Thyroid gland (tissue), 4 donors: ENCODE data around the gene CDCA4.

ENCODE experiments used
- CTCF ChIP-seq, 6 experiments: fragments of 200-600 bp in 3 of 6; fragments of 450-650 bp in 3 of 6; sonication (generic) in 3 of 6; IDR thresholded peaks; one replicate each; pipeline ENCODE4 v1.5.1; 2016 to 2019; ENCODE audit warnings: antibody characterized with exemption in 6 of 6, mild to moderate bottlenecking in 2 of 6, inconsistent platforms in 1 of 6, moderate library complexity in 1 of 6
- POLR2A ChIP-seq, 2 donors: fragments of 450-650 bp; IDR thresholded peaks; one replicate each; pipeline ENCODE4 v1.6.1; 2017; ENCODE audit warnings: antibody characterized with exemption in 2 of 2, mild to moderate bottlenecking in 2 of 2, moderate library complexity in 1 of 2

- TF ChIP-seq CTCF (IDR thresholded peaks at IDR 0.05) (no peak), POLR2A (IDR thresholded peaks at IDR 0.05) (no peak)
Observed at GRCh38 chr14:105052110-105052458, 31.2 kb upstream of the CDCA4 start.
